RWPE2 (cell line): ENCODE data around the gene COQ3.

Experiments
- ATAC-seq: fragments of 200-7000 bp; cut with Tn5 transposase; 3 replicates; pipeline ENCODE4 v1.9.1; 2021; ENCODE audit warnings: low read depth
- DNase-seq: peaks from one replicate; pipeline ENCODE4 v3.0.0-alpha.2; 2020; ENCODE audit warnings: low spot score
- H3K27ac ChIP-seq: fragments of 450-650 bp; 2 replicates; pipeline ENCODE4 v1.5.1; 2017; ENCODE audit warnings: mild to moderate bottlenecking; ENCODE audit not compliant: poor library complexity, severe bottlenecking
- H3K27me3 ChIP-seq: fragments of 250-450 bp; sonication (Bioruptor Pico); 2 replicates; pipeline ENCODE4 v1.5.1; 2021; ENCODE audit warnings: mild to moderate bottlenecking, moderate library complexity; ENCODE audit not compliant: insufficient read depth, poor library complexity, severe bottlenecking
- H3K36me3 ChIP-seq: fragments of 250-450 bp; sonication (Bioruptor Pico); 2 replicates; pipeline ENCODE4 v1.5.1; 2020; ENCODE audit warnings: low read depth, mild to moderate bottlenecking, moderate library complexity
- H3K4me1 ChIP-seq: fragments of 250-450 bp; sonication (Bioruptor Pico); 2 replicates; pipeline ENCODE4 v1.5.1; 2021; ENCODE audit warnings: mild to moderate bottlenecking, moderate library complexity; ENCODE audit not compliant: insufficient read depth, poor library complexity, severe bottlenecking
- H3K4me3 ChIP-seq: fragments of 250-450 bp; sonication (Bioruptor Pico); 2 replicates; pipeline ENCODE4 v1.5.1; 2021; ENCODE audit warnings: mild to moderate bottlenecking, moderate library complexity; ENCODE audit not compliant: severe bottlenecking
- H3K9me3 ChIP-seq: fragments of 250-450 bp; sonication (Bioruptor Pico); 2 replicates; pipeline ENCODE4 v1.5.1; 2021; ENCODE audit warnings: mild to moderate bottlenecking, moderate library complexity; ENCODE audit not compliant: severe bottlenecking
- CTCF ChIP-seq: fragments of 450-650 bp; IDR thresholded peaks from one replicate; pipeline ENCODE4 v1.5.1; 2017; ENCODE audit warnings: mild to moderate bottlenecking, moderate library complexity; ENCODE audit not compliant: poor library complexity, severe bottlenecking

COQ3 gene

GRCh38 chr6:99424022-99424421 is 30.0 kb upstream of the COQ3 start:
- Histone ChIP-seq H3K4me3 (peak overlapping the region; percentile 80), H3K4me1 (peaks cover 22% of the 10 kb centered on the region), H3K27ac (peak overlapping the region; percentile 94), H3K27me3 (no peaks in the 10 kb centered on the region), H3K36me3 (peaks cover 39% of the 10 kb centered on the region), H3K9me3 (no peaks in the 10 kb centered on the region)
- ATAC-seq (no peak), DNase-seq (no peak)
- no peak for TF ChIP-seq CTCF

- Histone ChIP-seq H3K9me3 (no peaks in the 10 kb centered on the region), H3K27me3 (no peaks in the 10 kb centered on the region), H3K36me3 (peaks cover 31% of the 10 kb centered on the region), H3K27ac (no peak overlapping the region), H3K4me3 (no peak overlapping the region), H3K4me1 (peaks cover 22% of the 10 kb centered on the region)
- DNase-seq (no peak), ATAC-seq (no peak)
- no peak for TF ChIP-seq CTCF
These were observed 28.9 kb upstream of the COQ3 start for GRCh38 chr6:99422912-99423311.

- TF ChIP-seq CTCF, result no peak
- Histone ChIP-seq H3K9me3 (no peaks in the 10 kb centered on the region), H3K36me3 (peaks cover 47% of the 10 kb centered on the region), H3K4me3 (no peak overlapping the region), H3K27me3 (no peaks in the 10 kb centered on the region), H3K4me1 (peaks cover 16% of the 10 kb centered on the region), H3K27ac (no peak overlapping the region)
- DNase-seq (no peak), ATAC-seq (no peak)
These were observed 23.1 kb upstream of the COQ3 start for GRCh38 chr6:99416892-99417767.

GRCh38 chr6:99416226-99416625 is 22.2 kb upstream of the COQ3 start:
- peaks cover 45% of the 10 kb centered on the region for H3K36me3 ChIP-seq

More at GRCh38 chr6:99416226-99416625, 22.2 kb upstream of the COQ3 start:
- no peak for TF ChIP-seq CTCF
- H3K4me1 ChIP-seq, result peaks cover 14% of the 10 kb centered on the region
- H3K4me3 ChIP-seq, result no peak overlapping the region
- no peaks in the 10 kb centered on the region for H3K9me3 ChIP-seq
- H3K27ac ChIP-seq, result no peak overlapping the region
- DNase-seq, result no peak
- H3K27me3 ChIP-seq, result no peaks in the 10 kb centered on the region
- ATAC-seq, result peak; percentile 52; the same call in 1 of the 3 replicates
